HG03432 (cell line): ENCODE measurements around the gene GSC2.

Experiments used
- ATAC-seq: cut with Tn5 transposase; IDR thresholded peaks from one replicate; pipeline ENCODE4 v1.9.1; 2021; ENCODE audit warnings: mild to moderate bottlenecking, moderate library complexity; ENCODE audit not compliant: unreplicated experiment

The GSC2 gene

GRCh38 chr22:19178657-19179496 lies 28.8 kb upstream of the GSC2 start, which contains the start of gene SLC25A1:
Gene SLC25A1, minus strand, starts transcription at chr22:19178736. Its CDS starts 63 bp downstream, at chr22:19178673.
- peak; percentile 70 for ATAC-seq

- peak; percentile 33 for ATAC-seq
Observed at GRCh38 chr22:19178065-19178656, 28.1 kb upstream of the GSC2 start.

GRCh38 chr22:19177164-19178064 lies 27.3 kb upstream of the GSC2 start:
- no peak for ATAC-seq

GRCh38 chr22:19176732-19177131 lies 26.6 kb upstream of the GSC2 start:
- ATAC-seq: no peak

- no peak for ATAC-seq
Observed at GRCh38 chr22:19176175-19176643, 26.1 kb upstream of the GSC2 start.

- no peak for ATAC-seq
Observed at GRCh38 chr22:19175602-19176174, 25.6 kb upstream of the GSC2 start.

- ATAC-seq: no peak
Observed at GRCh38 chr22:19175026-19175601, 25.0 kb upstream of the GSC2 start.

GRCh38 chr22:19174106-19175025 lies 24.3 kb upstream of the GSC2 start:
- ATAC-seq: no peak

GRCh38 chr22:19173047-19174035 lies 23.2 kb upstream of the GSC2 start:
- no peak for ATAC-seq

GRCh38 chr22:19172213-19173046 lies 22.3 kb upstream of the GSC2 start:
- no peak for ATAC-seq

- ATAC-seq: no peak
Observed at GRCh38 chr22:19169947-19170318, 19.8 kb upstream of the GSC2 start.

GRCh38 chr22:19169002-19169946 lies 19.2 kb upstream of the GSC2 start:
- no peak for ATAC-seq

- no peak for ATAC-seq
Observed at GRCh38 chr22:19168088-19168890, 18.2 kb upstream of the GSC2 start.

GRCh38 chr22:19167106-19167869 lies 17.2 kb upstream of the GSC2 start:
- ATAC-seq: no peak

GRCh38 chr22:19166421-19166820 lies 16.3 kb upstream of the GSC2 start:
- no peak for ATAC-seq
